ENCODE results near the gene COBL. TPM values are rescaled to one million over a fixed set of nuclear protein-coding genes. Genes with fewer than 3 reads are reported as not detected.

COBL gene
- total and polyA plus RNA-seq, 8 donors = 7.4 to 32.0 (median 16.8) TPM

- intact Hi-C loops (cut with DNase I) = no loop called here
- WGBS, 2 donors = 92 to 94% methylated on average over 2 of the region's 2 CpGs
- Histone ChIP-seq H3K27ac (no peak overlapping the region), H3K4me1 (peaks cover 2 to 12% (median 9%) of the 10 kb centered on the region in 3 donors), H3K27me3 (no peaks in the 10 kb centered on the region), H3K36me3 (no peaks in the 10 kb centered on the region), H3K4me3 (no peak overlapping the region), H3K9me3 (no peaks in the 10 kb centered on the region)
- ATAC-seq = peak in 2 of 4 donors; percentile 35 to 61
- no peak for FAIRE-seq
- no peak for TF ChIP-seq CTCF (IDR thresholded peaks at IDR 0.05)
- no peak for DNase-seq
Observed at GRCh38 chr7:51102828-51103227, 213.8 kb downstream of the COBL start.

- no peak for DNase-seq
- ATAC-seq = peak; percentile 49 to 61 (median 53)
- Histone ChIP-seq H3K36me3 (no peaks in the 10 kb centered on the region), H3K27ac (no peak overlapping the region), H3K9me3 (no peaks in the 10 kb centered on the region), H3K4me3 (no peak overlapping the region), H3K4me1 (peaks cover 2 to 12% (median 9%) of the 10 kb centered on the region in 3 donors), H3K27me3 (no peaks in the 10 kb centered on the region)
- no peak for FAIRE-seq
- intact Hi-C loops (cut with DNase I) = no loop called here
- 89 to 92% methylated on average over 1 of the region's 1 CpG for WGBS, 2 donors
- TF ChIP-seq CTCF (IDR thresholded peaks at IDR 0.05) = no peak
Observed at GRCh38 chr7:51101111-51101757, 215.4 kb downstream of the COBL start.

- no peak for FAIRE-seq
- ATAC-seq = no peak
- DNase-seq = no peak
- Histone ChIP-seq H3K9me3 (no peaks in the 10 kb centered on the region), H3K27me3 (no peaks in the 10 kb centered on the region), H3K36me3 (no peaks in the 10 kb centered on the region), H3K4me3 (no peak overlapping the region), H3K27ac (no peak overlapping the region), H3K4me1 (no peaks in the 10 kb centered on the region)
- TF ChIP-seq CTCF (IDR thresholded peaks at IDR 0.05) = no peak
- WGBS, 2 donors = 75 to 78% methylated on average over 2 of the region's 2 CpGs
- intact Hi-C loops (cut with DNase I) = no loop called here
Observed at GRCh38 chr7:51090411-51090810, 226.2 kb downstream of the COBL start.

- DNase-seq (no peak), FAIRE-seq (no peak), ATAC-seq (no peak)
- Histone ChIP-seq H3K9me3 (no peaks in the 10 kb centered on the region), H3K4me1 (peaks cover 0 to 4% (median 0%) of the 10 kb centered on the region in 3 donors), H3K36me3 (no peaks in the 10 kb centered on the region), H3K4me3 (no peak overlapping the region), H3K27me3 (no peaks in the 10 kb centered on the region), H3K27ac (no peak overlapping the region)
- no peak for TF ChIP-seq CTCF (IDR thresholded peaks at IDR 0.05)
- WGBS, 2 donors = 94 to 95% methylated on average over 12 of the region's 12 CpGs
- intact Hi-C loops (cut with DNase I) = loop anchor here in 1 of 3 donors (10.0 kb wide), 1 partner anchor 50 kb away; no protein-coding TSS in a partner anchor
Observed at GRCh38 chr7:51085034-51085692, 231.4 kb downstream of the COBL start.

GRCh38 chr7:51084121-51084520 is 232.5 kb downstream of the COBL start:
- no peak overlapping the region for H3K27ac ChIP-seq
- no peaks in the 10 kb centered on the region for H3K36me3 ChIP-seq
- H3K9me3 ChIP-seq = no peaks in the 10 kb centered on the region
- 86% methylated on average over 8 of the region's 8 CpGs for WGBS, 2 donors
- no peak for FAIRE-seq
- no peak for TF ChIP-seq CTCF (IDR thresholded peaks at IDR 0.05)
- H3K4me3 ChIP-seq = no peak overlapping the region
- peaks cover 0 to 5% (median 4%) of the 10 kb centered on the region in 3 donors for H3K4me1 ChIP-seq
- intact Hi-C loops (cut with DNase I) = loop anchor here in 1 of 3 donors (10.0 kb wide), 1 partner anchor 51 kb away; no protein-coding TSS in a partner anchor
- no peak for DNase-seq
- H3K27me3 ChIP-seq = no peaks in the 10 kb centered on the region
- ATAC-seq = no peak
